ENCODE data around the gene PLA2R1. TPM values are rescaled to one million over a fixed set of nuclear protein-coding genes. Genes with fewer than 3 reads are reported as not detected.

PLA2R1 gene
- polyA plus RNA-seq, 1 of the 3 experiments (the other 2 are of a cell fraction), result not detected

GRCh38 chr2:159912580-159912979, 149.8 kb downstream of the PLA2R1 start:
- ChIA-PET POLR2A (no interaction called here), CTCF (no interaction called here)

More at GRCh38 chr2:159912580-159912979, 149.8 kb downstream of the PLA2R1 start:
- TF ChIP-seq USF2 (IDR thresholded peaks at IDR 0.05; ENCODE audit: borderline replicate concordance, low read depth, low read length) (no peak), EP300 (IDR thresholded peaks at IDR 0.05; ENCODE audit: borderline replicate concordance in 1 of 2, low read depth in 1 of 2, low read length in 1 of 2) (no peak), IRF3 (IDR thresholded peaks at IDR 0.05; ENCODE audit: low read depth, low read length) (no peak), RAD21 (IDR thresholded peaks at IDR 0.05; ENCODE audit: low read length) (no peak), CTCF (IDR thresholded peaks at IDR 0.05) (no peak), GATA2 (CRISPR knock-in tag; IDR thresholded peaks at IDR 0.05) (no peak), NFIC (IDR thresholded peaks at IDR 0.05; ENCODE audit: borderline replicate concordance) (no peak), ELF1 (IDR thresholded peaks at IDR 0.05) (no peak), MAX (IDR thresholded peaks at IDR 0.05; ENCODE audit: low read depth) (no peak), RFX5 (IDR thresholded peaks at IDR 0.05; ENCODE audit: low read length) (no peak), MEF2A (IDR thresholded peaks at IDR 0.05; ENCODE audit: borderline replicate concordance, low read depth) (no peak), SIN3A (IDR thresholded peaks at IDR 0.05; ENCODE audit: borderline replicate concordance, low read depth, low read length) (no peak), JUND (IDR thresholded peaks at IDR 0.05) (no peak), TCF12 (IDR thresholded peaks at IDR 0.05) (no peak), USF1 (IDR thresholded peaks at IDR 0.05; ENCODE audit: borderline replicate concordance, low read depth) (no peak), FOSL2 (IDR thresholded peaks at IDR 0.05; ENCODE audit: borderline replicate concordance, low read depth) (no peak), RCOR1 (IDR thresholded peaks at IDR 0.05; ENCODE audit: low read length) (no peak), FOXM1 (IDR thresholded peaks at IDR 0.05; ENCODE audit: low read depth) (no peak), POLR2AphosphoS5 (IDR thresholded peaks at IDR 0.05; ENCODE audit: low read depth, low read length) (no peak), ZBTB33 (IDR thresholded peaks at IDR 0.05; ENCODE audit: borderline replicate concordance, low read depth) (no peak)
- no peaks in the 10 kb centered on the region for H3K36me3 ChIP-seq (replicated peaks in 1 of 2; ENCODE audit: control insufficient read depth in 1 of 2, insufficient read depth in 2 of 2, low read length in 1 of 2)
- no peaks in the 10 kb centered on the region for H4K20me1 ChIP-seq (ENCODE audit: insufficient read depth)
- H3F3A ChIP-seq (replicated peaks; ENCODE audit: insufficient read depth), result no peaks in the 10 kb centered on the region
- no peak overlapping the region for H3K9ac ChIP-seq
- no peaks in the 10 kb centered on the region for H3K27me3 ChIP-seq (ENCODE audit: insufficient read depth)
- H3K4me3 ChIP-seq (ENCODE audit: low read depth in 2 of 2, low read length in 1 of 2), result no peak overlapping the region
- H2AFZ ChIP-seq (ENCODE audit: low read depth), result no peak overlapping the region
- WGBS (ENCODE audit: low lambda C conversion rate), result 81% methylated on average over 4 of the region's 4 CpGs
- H3K4me1 ChIP-seq (ENCODE audit: control insufficient read depth in 1 of 2, insufficient read depth in 2 of 2, low read depth in 1 of 2, low read length in 1 of 2), result no peaks in the 10 kb centered on the region
- H3K4me2 ChIP-seq, result no peak overlapping the region
- H3K79me2 ChIP-seq (ENCODE audit: insufficient read depth), result no peaks in the 10 kb centered on the region
- DNase-seq, result no peak
- H3K9me3 ChIP-seq, result no peaks in the 10 kb centered on the region
- no peak overlapping the region for H3K27ac ChIP-seq (ENCODE audit: low read depth in 2 of 2, low read length in 1 of 2)
- no peaks in the 10 kb centered on the region for H3K9me2 ChIP-seq

Measured in SK-N-SH (cell line).